Lower leg skin (tissue), 3 donors: ENCODE measurements around the gene GSE1.

Source experiments
- CTCF ChIP-seq, 3 donors: fragments of 450-650 bp; IDR thresholded peaks; one replicate each; pipeline ENCODE4 v1.5.1; 2016; ENCODE audit warnings: antibody characterized with exemption in 3 of 3, mild to moderate bottlenecking in 3 of 3, moderate library complexity in 2 of 3
- POLR2A ChIP-seq, 2 donors: fragments of 450-650 bp; IDR thresholded peaks; one replicate each; pipeline ENCODE4 v1.6.1; 2016 to 2017; ENCODE audit warnings: antibody characterized with exemption in 2 of 2, mild to moderate bottlenecking in 1 of 2, moderate library complexity in 1 of 2

GRCh38 chr16:85678016-85678415 lies 64.9 kb downstream of the GSE1 start:
- TF ChIP-seq CTCF (IDR thresholded peaks at IDR 0.05) (no peak), POLR2A (IDR thresholded peaks at IDR 0.05) (no peak)
